Naive thymus-derived CD4-positive, alpha-beta T cell (primary cell): ENCODE measurements around the gene IL12B. TPM values are rescaled to one million over a fixed set of nuclear protein-coding genes. Genes with fewer than 3 reads are reported as not detected.
A peak's percentile ranks its signal among the peaks of the same experiment; 100 is the strongest.

Source experiments
- ATAC-seq: fragments of 150-1000 bp; cut with Tn5 transposase; 2 replicates; pipeline ENCODE4 v1.10.0; 2021; ENCODE audit warnings: mild to moderate bottlenecking, moderate library complexity
- CTCF ChIA-PET: fragments of 350-600 bp; sonication (Branson Sonifier 250); formaldehyde crosslinking; loops from one replicate; lab custom pipeline; 2021; ENCODE audit warnings: antibody characterized with exemption; lab: Charles Lee
- POLR2A ChIA-PET: fragments of 350-600 bp; sonication (Branson Sonifier 250); formaldehyde crosslinking; loops from one replicate; lab custom pipeline; 2021; ENCODE audit warnings: antibody characterized with exemption, inconsistent platforms; lab: Charles Lee
- DNase-seq, 9 donors: peaks; one replicate each; pipeline versions ENCODE4 v3.0.0 to v3.0.0-alpha.2; 2020 to 2022; ENCODE audit warnings: mixed read lengths in 1 of 9
- H3K27ac ChIP-seq: one replicate; pipeline ENCODE4 v1.7.0; 2013; ENCODE audit warnings: mild to moderate bottlenecking, low read depth, low read length, moderate library complexity
- H3K27me3 ChIP-seq, 2 donors: one replicate each; pipeline ENCODE4 v1.7.0; 2013; ENCODE audit warnings: low read length in 2 of 2, mild to moderate bottlenecking in 2 of 2, moderate library complexity in 2 of 2; ENCODE audit not compliant: control insufficient read depth in 2 of 2, insufficient read depth in 2 of 2
- H3K36me3 ChIP-seq, 3 experiments: 1 replicate in 2 of 3; 2 replicates in 1 of 3; pipeline ENCODE4 v1.7.0; 2013; ENCODE audit warnings: low read length in 3 of 3, mild to moderate bottlenecking in 3 of 3, moderate library complexity in 1 of 3; ENCODE audit not compliant: insufficient read depth in 3 of 3, control insufficient read depth in 2 of 3
- H3K4me1 ChIP-seq, 2 donors: one replicate each; pipeline ENCODE4 v1.7.0; 2013; ENCODE audit warnings: low read length in 2 of 2, mild to moderate bottlenecking in 2 of 2, moderate library complexity in 1 of 2; ENCODE audit not compliant: control insufficient read depth in 2 of 2, insufficient read depth in 2 of 2
- H3K4me3 ChIP-seq: 2 replicates; pipeline ENCODE4 v1.7.0; 2013; ENCODE audit warnings: mild to moderate bottlenecking, low read length
- H3K9me3 ChIP-seq, 3 experiments: 1 replicate in 2 of 3; 2 replicates in 1 of 3; pipeline ENCODE4 v1.7.0; 2013; ENCODE audit warnings: low read length in 3 of 3; ENCODE audit not compliant: control insufficient read depth in 2 of 3
- H3K27ac Mint-ChIP-seq, 9 donors: one replicate each; pipeline ENCODE4 v1.8.0; 2020 to 2022; ENCODE audit warnings: mixed read lengths in 9 of 9, mild to moderate bottlenecking in 8 of 9, moderate library complexity in 5 of 9, inconsistent platforms in 2 of 9
- H3K27me3 Mint-ChIP-seq, 5 donors: one replicate each; pipeline ENCODE4 v1.8.0; 2021 to 2022; ENCODE audit warnings: mixed read lengths in 5 of 5, mild to moderate bottlenecking in 1 of 5
- H3K36me3 Mint-ChIP-seq, 5 donors: one replicate each; pipeline ENCODE4 v1.8.0; 2020 to 2022; ENCODE audit warnings: mixed read lengths in 5 of 5, mild to moderate bottlenecking in 3 of 5, inconsistent platforms in 1 of 5
- H3K4me1 Mint-ChIP-seq, 7 donors: one replicate each; pipeline ENCODE4 v1.8.0; 2020 to 2022; ENCODE audit warnings: mixed read lengths in 7 of 7, mild to moderate bottlenecking in 3 of 7, inconsistent platforms in 1 of 7
- H3K4me3 Mint-ChIP-seq, 10 donors: one replicate each; pipeline ENCODE4 v1.8.0; 2020 to 2022; ENCODE audit warnings: mild to moderate bottlenecking in 10 of 10, mixed read lengths in 10 of 10, moderate library complexity in 6 of 10, inconsistent platforms in 2 of 10
- H3K9me3 Mint-ChIP-seq, 11 donors: one replicate each; pipeline ENCODE4 v1.8.0; 2020 to 2022; ENCODE audit warnings: mixed read lengths in 11 of 11, mild to moderate bottlenecking in 4 of 11, inconsistent platforms in 1 of 11, moderate library complexity in 1 of 11
- intact Hi-C, 2 donors: fragments of 100-400 bp; cut with micrococcal nuclease; formaldehyde crosslinking; loops; one replicate each; pipeline ENCODE4 v1.15.1; 2023
- polyA plus RNA-seq, 2 donors: library from polyadenylated mRNA; unstranded; fragments of 300-500 nt; fragmentation: Illumina TruSeq; gene quantifications; one replicate each; pipeline ENCODE4 v1.2.3, GENCODE V29; 2021
- total RNA-seq, 6 experiments: library from RNA in 5 of 6; stranded (reverse) in 5 of 6; gene quantifications; 1 replicate in 5 of 6; 2 replicates in 1 of 6; pipeline ENCODE4 v1.2.3 and lab custom pipeline; 2021 to 2026

Gene IL12B
- total and polyA plus RNA-seq, 7 experiments from 2014 or later = not detected

- no peak overlapping the region for H3K27ac ChIP-seq
- H3K9me3 ChIP-seq = peaks cover 0 to 8% (median 0%) of the 10 kb centered on the region in 3 experiments
- H3K36me3 ChIP-seq = no peaks in the 10 kb centered on the region
- ChIA-PET POLR2A (no interaction called here), CTCF (interaction anchor here (0.5 to 1.1 kb wide), 3 partner anchors 21 to 603 kb away, joined by 3 to 4 read pairs (median 3); no protein-coding TSS in a partner anchor)
- no peak overlapping the region for H3K4me3 ChIP-seq
- H3K4me1 ChIP-seq = no peaks in the 10 kb centered on the region
- no peaks in the 10 kb centered on the region for H3K27me3 ChIP-seq
- intact Hi-C loops = no loop called here
- no peaks in the 10 kb centered on the region for H3K4me1 Mint-ChIP-seq
- H3K27ac Mint-ChIP-seq = no peak overlapping the region
- peaks cover 0 to 37% (median 20%) of the 10 kb centered on the region in 11 donors for H3K9me3 Mint-ChIP-seq
- H3K27me3 Mint-ChIP-seq = peaks cover 0 to 11% (median 0%) of the 10 kb centered on the region in 5 donors
- H3K36me3 Mint-ChIP-seq = peaks cover 8 to 32% (median 20%) of the 10 kb centered on the region in 5 donors
- ATAC-seq (no peak), DNase-seq (no peak)
- H3K4me3 Mint-ChIP-seq = no peak overlapping the region
Observed at GRCh38 chr5:159294921-159295320, 35.4 kb downstream of the IL12B start.

- CTCF ChIA-PET = interaction anchor here (0.9 to 1.1 kb wide), 2 partner anchors 23 to 697 kb away, joined by 3 to 4 read pairs; no protein-coding TSS in a partner anchor
- Mint-ChIP-seq H3K27me3 (peaks cover 0 to 7% (median 0%) of the 10 kb centered on the region in 5 donors), H3K36me3 (peaks cover 0 to 18% (median 4%) of the 10 kb centered on the region in 5 donors), H3K27ac (no peak overlapping the region), H3K4me3 (no peak overlapping the region), H3K4me1 (no peaks in the 10 kb centered on the region), H3K9me3 (no peaks in the 10 kb centered on the region)
- H3K4me1 ChIP-seq = no peaks in the 10 kb centered on the region
- no peak overlapping the region for H3K27ac ChIP-seq
- intact Hi-C loops = no loop called here
- POLR2A ChIA-PET = no interaction called here
- ATAC-seq (no peak), DNase-seq (no peak)
- no peaks in the 10 kb centered on the region for H3K27me3 ChIP-seq
- H3K4me3 ChIP-seq = no peak overlapping the region
- peaks cover 0 to under 1% (median 0%) of the 10 kb centered on the region in 3 experiments for H3K36me3 ChIP-seq
- no peaks in the 10 kb centered on the region for H3K9me3 ChIP-seq
Observed at GRCh38 chr5:159290741-159291140, 39.5 kb downstream of the IL12B start.

GRCh38 chr5:159286420-159287035 lies 43.8 kb downstream of the IL12B start:
- Mint-ChIP-seq H3K9me3 (no peaks in the 10 kb centered on the region), H3K4me3 (no peak overlapping the region), H3K36me3 (peaks cover 1 to 9% (median 5%) of the 10 kb centered on the region in 5 donors), H3K27me3 (peaks cover 0 to 4% (median 0%) of the 10 kb centered on the region in 5 donors), H3K27ac (peak overlapping the region in 1 of 9 donors; percentile 19), H3K4me1 (peaks cover 0 to 1% (median 0%) of the 10 kb centered on the region in 7 donors)
- Histone ChIP-seq H3K4me1 (no peaks in the 10 kb centered on the region), H3K9me3 (no peaks in the 10 kb centered on the region), H3K4me3 (no peak overlapping the region), H3K36me3 (peaks cover under 1 to 10% (median 4%) of the 10 kb centered on the region in 3 experiments), H3K27ac (no peak overlapping the region), H3K27me3 (no peaks in the 10 kb centered on the region)
- peak; percentile 60 for ATAC-seq
- CTCF ChIA-PET = interaction anchor here (0.6 to 3.6 kb wide), 11 partner anchors 12 to 700 kb away, joined by 3 to 44 read pairs (median 5); no protein-coding TSS in a partner anchor
- intact Hi-C loops = loop anchor here (1.0 to 10.0 kb wide), 8 partner anchors 31 to 1058 kb away; partner anchors contain the start of gene ADRA1B (in 2 of the 2)
- POLR2A ChIA-PET = interaction anchor here (0.6 kb wide), 1 partner anchor 156 kb away, joined by 3 read pairs; no protein-coding TSS in a partner anchor
- peak in 7 of 9 donors; percentile 16 to 53 (median 34) for DNase-seq

- H3K36me3 ChIP-seq = peaks cover 3 to 22% (median 5%) of the 10 kb centered on the region in 3 experiments
- no peaks in the 10 kb centered on the region for H3K9me3 ChIP-seq
- DNase-seq (no peak), ATAC-seq (no peak)
- Mint-ChIP-seq H3K27ac (peak overlapping the region in 5 of 9 donors; percentile 6 to 55 (median 29)), H3K27me3 (no peaks in the 10 kb centered on the region), H3K9me3 (no peaks in the 10 kb centered on the region), H3K4me1 (peaks cover 2 to 57% (median 26%) of the 10 kb centered on the region in 7 donors), H3K36me3 (peaks cover 5 to 44% (median 19%) of the 10 kb centered on the region in 5 donors), H3K4me3 (peak overlapping the region in 4 of 10 donors; percentile 16 to 44 (median 32))
- ChIA-PET CTCF (interaction anchor here (0.7 to 2.3 kb wide), 2 partner anchors 12 to 118 kb away, joined by 3 to 10 read pairs; no protein-coding TSS in a partner anchor), POLR2A (interaction anchor here (1.6 kb wide), 1 partner anchor 73 kb away, joined by 3 read pairs; no protein-coding TSS in a partner anchor)
- H3K4me1 ChIP-seq = no peaks in the 10 kb centered on the region
- intact Hi-C loops = loop anchor here in 1 of 2 donors (1.0 kb wide), 1 partner anchor 11 kb away; the partner anchor contains the start of gene UBLCP1
- no peak overlapping the region for H3K27ac ChIP-seq
- no peaks in the 10 kb centered on the region for H3K27me3 ChIP-seq
- H3K4me3 ChIP-seq = no peak overlapping the region
Observed at GRCh38 chr5:159274676-159275075, 55.6 kb downstream of the IL12B start.

GRCh38 chr5:159273923-159274322 lies 56.4 kb downstream of the IL12B start:
- peaks cover 5 to 44% (median 16%) of the 10 kb centered on the region in 5 donors for H3K36me3 Mint-ChIP-seq
- H3K27ac Mint-ChIP-seq = peak overlapping the region in 3 of 9 donors; percentile 6 to 38 (median 24)
- no peaks in the 10 kb centered on the region for H3K4me1 ChIP-seq
- peaks cover 5 to 56% (median 32%) of the 10 kb centered on the region in 7 donors for H3K4me1 Mint-ChIP-seq
- peaks cover 1 to 22% (median 3%) of the 10 kb centered on the region in 3 experiments for H3K36me3 ChIP-seq
- intact Hi-C loops = loop anchor here in 1 of 2 donors (1.0 kb wide), 1 partner anchor 11 kb away; the partner anchor contains the start of gene UBLCP1
- H3K27ac ChIP-seq = no peak overlapping the region
- ChIA-PET CTCF (interaction anchor here (0.6 to 2.3 kb wide), 3 partner anchors 10 to 118 kb away, joined by 3 to 10 read pairs (median 5); no protein-coding TSS in a partner anchor), POLR2A (interaction anchor here (0.7 to 1.6 kb wide), 4 partner anchors 9 to 72 kb away, joined by 3 to 6 read pairs (median 4); no protein-coding TSS in a partner anchor)
- H3K9me3 ChIP-seq = no peaks in the 10 kb centered on the region
- no peak for ATAC-seq
- no peaks in the 10 kb centered on the region for H3K27me3 ChIP-seq
- H3K4me3 Mint-ChIP-seq = peak overlapping the region in 4 of 10 donors; percentile 9 to 38 (median 24)
- no peaks in the 10 kb centered on the region for H3K9me3 Mint-ChIP-seq
- DNase-seq = no peak
- no peak overlapping the region for H3K4me3 ChIP-seq
- no peaks in the 10 kb centered on the region for H3K27me3 Mint-ChIP-seq

GRCh38 chr5:159269723-159270122 lies 60.6 kb downstream of the IL12B start:
- Mint-ChIP-seq H3K27me3 (no peaks in the 10 kb centered on the region), H3K9me3 (peaks cover 0 to 12% (median 2%) of the 10 kb centered on the region in 11 donors), H3K4me3 (no peak overlapping the region), H3K36me3 (peaks cover 9 to 60% (median 34%) of the 10 kb centered on the region in 5 donors), H3K27ac (peak overlapping the region in 2 of 9 donors; percentile 38), H3K4me1 (peaks cover 11 to 62% (median 49%) of the 10 kb centered on the region in 7 donors)
- ChIA-PET CTCF (no interaction called here), POLR2A (no interaction called here)
- intact Hi-C loops = loop anchor here in 1 of 2 donors (10.0 kb wide), 1 partner anchor 1145 kb away; the partner anchor contains the start of gene SLU7
- H3K36me3 ChIP-seq = peaks cover 0 to 18% (median 3%) of the 10 kb centered on the region in 3 experiments
- H3K4me1 ChIP-seq = no peaks in the 10 kb centered on the region
- DNase-seq = no peak
- no peak overlapping the region for H3K27ac ChIP-seq
- no peak for ATAC-seq
- H3K9me3 ChIP-seq = no peaks in the 10 kb centered on the region
- no peaks in the 10 kb centered on the region for H3K27me3 ChIP-seq
- no peak overlapping the region for H3K4me3 ChIP-seq
